HepG2 (cell line): Measurements from ENCODE around the gene STAT4. TPM values are rescaled to one million over a fixed set of nuclear protein-coding genes. Genes with fewer than 3 reads are reported as not detected.

Experiments
- ATAC-seq: fragments of 200-7000 bp; cut with Tn5 transposase; 3 replicates; pipeline ENCODE4 v1.9.1; 2020; ENCODE audit warnings: mild to moderate bottlenecking, moderate library complexity
- BruUV-seq: library from RNA; stranded (reverse); fragments of 400-500 nt; replicated peaks from 2 replicates; lab custom pipeline; 2021; lab: Mats Ljungman, UMichigan
- CTCF ChIA-PET: fragments of 300-600 bp; formaldehyde crosslinking; extraction: SDS; loops from one replicate; lab custom pipeline; 2021; ENCODE audit warnings: low total read pairs, inconsistent platforms, low intra/inter-chr PET ratio; lab: Yijun Ruan, JAX
- POLR2A ChIA-PET: fragments of 350-600 bp; sonication (Branson Sonifier 250); formaldehyde crosslinking; loops from one replicate; lab custom pipeline; 2020; ENCODE audit warnings: antibody characterized with exemption, inconsistent platforms; lab: Yijun Ruan, JAX
- DNase-seq: peaks from one replicate; pipeline ENCODE4 v3.0.0-alpha.2; 2015; ENCODE audit warnings: low spot score
- FAIRE-seq: peaks from 3 replicates; lab custom pipeline; 2011; peaks lifted over from hg19 to GRCh38; lab: Jason Lieb, UNC
- H2AFZ ChIP-seq: one replicate; pipeline ENCODE4 v1.6.1; 2011; ENCODE audit warnings: low read length, inconsistent platforms
- H3K27ac ChIP-seq: fragments of 300-600 bp; 3 replicates; pipeline ENCODE4 v1.8.0; 2011; ENCODE audit warnings: mixed run types, mild to moderate bottlenecking, mixed read lengths, low read length, inconsistent platforms; ENCODE audit not compliant: insufficient read depth; ENCODE audit errors: extremely low read length
- H3K27me3 ChIP-seq, 2 experiments: fragments of 200-600 bp in 1 of 2; 2 replicates in 1 of 2; 3 replicates in 1 of 2; pipeline versions ENCODE4 v1.6.0 to v1.8.0; 2011; ENCODE audit warnings: low read length in 2 of 2, mild to moderate bottlenecking in 2 of 2, moderate library complexity in 2 of 2, inconsistent platforms in 1 of 2; ENCODE audit not compliant: insufficient read depth in 2 of 2, control insufficient read depth in 1 of 2
- H3K36me3 ChIP-seq, 2 experiments: fragments of 200-600 bp in 1 of 2; replicated peaks in 1 of 2; 2 replicates in 1 of 2; 3 replicates in 1 of 2; pipeline versions ENCODE4 v1.5.1 to v1.8.0; 2011; ENCODE audit warnings: low read length in 2 of 2, inconsistent platforms in 1 of 2; ENCODE audit not compliant: insufficient read depth in 2 of 2, control insufficient read depth in 1 of 2
- H3K4me1 ChIP-seq: 2 replicates; pipeline ENCODE4 v1.5.1; 2012; ENCODE audit warnings: low read length, inconsistent platforms; ENCODE audit not compliant: insufficient read depth
- H3K4me2 ChIP-seq: 2 replicates; pipeline ENCODE4 v1.6.0; 2011; ENCODE audit warnings: low read depth, low read length, inconsistent platforms
- H3K4me3 ChIP-seq, 3 experiments: fragments of 200-600 bp in 1 of 3; sonication (generic), shearing (Covaris generic) in 1 of 3; replicated peaks in 1 of 3; 2 replicates each; pipeline ENCODE4 v1.5.1; 2011 to 2016; ENCODE audit warnings: low read length in 3 of 3, inconsistent platforms in 2 of 3, low read depth in 2 of 3, mild to moderate bottlenecking in 2 of 3, control low read depth in 1 of 3, mixed read lengths in 1 of 3; ENCODE audit not compliant: insufficient read depth in 1 of 3
- H3K79me2 ChIP-seq: one replicate; pipeline ENCODE4 v1.6.1; 2011; ENCODE audit warnings: low read length, inconsistent platforms; ENCODE audit not compliant: insufficient read depth
- H3K9ac ChIP-seq: 2 replicates; pipeline ENCODE4 v1.6.0; 2011; ENCODE audit warnings: mild to moderate bottlenecking, low read depth, low read length, inconsistent platforms; ENCODE audit not compliant: insufficient read depth
- H3K9me3 ChIP-seq: 2 replicates; pipeline ENCODE4 v1.5.1; 2012; ENCODE audit warnings: mild to moderate bottlenecking, low read length
- H4K20me1 ChIP-seq: 2 replicates; pipeline ENCODE4 v1.6.0; 2011; ENCODE audit warnings: inconsistent platforms, mild to moderate bottlenecking, low read length, moderate library complexity; ENCODE audit not compliant: insufficient read depth
- ATF7 ChIP-seq, 2 experiments: fragments of 450-650 bp in 1 of 2; sonication (generic) in 1 of 2; formaldehyde crosslinking in 1 of 2; IDR thresholded peaks; 2 replicates each; pipeline versions ENCODE4 v1.4.0 to v1.6.1; 2016 to 2020; ENCODE audit warnings: antibody characterized with exemption in 1 of 2, mild to moderate bottlenecking in 1 of 2, missing genetic modification reagents in 1 of 2
- DPF2 ChIP-seq: sonication (generic); formaldehyde crosslinking; IDR thresholded peaks from 2 replicates; pipeline ENCODE4 v1.4.0; 2020; ENCODE audit warnings: mild to moderate bottlenecking, low read depth, missing genetic modification reagents, borderline replicate concordance
- HIVEP1 ChIP-seq: sonication (generic); formaldehyde crosslinking; IDR thresholded peaks from 2 replicates; pipeline ENCODE4 v1.4.0; 2020; ENCODE audit warnings: mild to moderate bottlenecking, missing genetic modification reagents
- MTA1 ChIP-seq: sonication (generic); formaldehyde crosslinking; IDR thresholded peaks from 2 replicates; pipeline ENCODE4 v1.4.0; 2020; ENCODE audit warnings: missing genetic modification reagents, mild to moderate bottlenecking, borderline replicate concordance
- RBM22 ChIP-seq: fragments of 200-400 bp; formaldehyde crosslinking; optimal IDR thresholded peaks from 2 replicates; pipeline ENCODE3; 2017; ENCODE audit warnings: mild to moderate bottlenecking, low read length, moderate library complexity
- REXO4 ChIP-seq: sonication (generic); formaldehyde crosslinking; IDR thresholded peaks from 2 replicates; pipeline ENCODE4 v1.8.0; 2022; ENCODE audit warnings: missing genetic modification reagents, mild to moderate bottlenecking, borderline replicate concordance
- SRSF4 ChIP-seq: fragments of 200-400 bp; formaldehyde crosslinking; IDR thresholded peaks from one replicate; pipeline ENCODE4 v1.6.1; 2018; ENCODE audit warnings: mild to moderate bottlenecking, low read depth, low read length, moderate library complexity; ENCODE audit not compliant: poor library complexity, severe bottlenecking
- ZKSCAN1 ChIP-seq: fragments of 150-350 bp; IDR thresholded peaks from 2 replicates; pipeline ENCODE4 v1.6.1; 2014; ENCODE audit warnings: low read length
- ZNF615 ChIP-seq: sonication (generic); formaldehyde crosslinking; IDR thresholded peaks from 2 replicates; pipeline ENCODE4 v1.5.0; 2020; ENCODE audit warnings: mild to moderate bottlenecking, missing genetic modification reagents, borderline replicate concordance
- WGBS: methylation state at CpG from one replicate; pipeline ENCODE4 v1.1.6; 2017; ENCODE audit warnings: low lambda C conversion rate; 5-methylcytosine and 5-hydroxymethylcytosine counted together
- in situ Hi-C: cut with HindIII; loops from 2 replicates; pipeline ENCODE4 v1.10.0; 2017; ENCODE audit warnings: low pct_unique_long_range_greater_than_20kb; ENCODE audit not compliant: extremely low pct_ligation_motif_present
- intact Hi-C: fragments of 100-400 bp; cut with micrococcal nuclease; formaldehyde crosslinking; loops from one replicate; pipeline ENCODE4 v1.10.0; 2022; ENCODE audit not compliant: unreplicated experiment
- polyA plus RNA-seq, 8 experiments: library from polyadenylated mRNA; depleted of rRNA in 3 of 8; stranded (reverse) in 7 of 8; unstranded in 1 of 8; fragments of >200 nt; fragmentation: Illumina TruSeq in 4 of 8; extraction: Trizol in 4 of 8; gene quantifications; 2 replicates each; pipeline versions ENCODE4 v1.2.1 to v1.2.3, GENCODE V29; 2011 to 2016; ENCODE audit warnings: low read depth in 4 of 8, missing spikeins in 1 of 8, mixed read lengths in 1 of 8; ENCODE audit not compliant: insufficient read depth in 1 of 8
- total RNA-seq, 5 experiments: library from RNA; depleted of rRNA; stranded (reverse); fragments of >200 nt; fragmentation: Illumina TruSeq; extraction: Trizol; gene quantifications; 2 replicates each; pipeline ENCODE4 v1.2.3, GENCODE V29; 2016; ENCODE audit warnings: low read depth in 1 of 5
- TF ChIP-seq, protein P1 (sequence below): IDR thresholded peaks from 2 replicates; pipeline ENCODE4 v1.6.1; 2016; ENCODE audit warnings: low read depth, control low read depth
- TF ChIP-seq, protein P2 (sequence below): sonication (generic); formaldehyde crosslinking; IDR thresholded peaks from 2 replicates; pipeline ENCODE4 v1.5.0; 2020; ENCODE audit warnings: missing genetic modification reagents
- TF ChIP-seq, protein P3 (sequence below): sonication (generic); formaldehyde crosslinking; IDR thresholded peaks from 2 replicates; pipeline ENCODE4 v1.8.1; 2022; ENCODE audit warnings: mild to moderate bottlenecking, missing genetic modification reagents
- TF ChIP-seq, protein P4 (sequence below): sonication (generic); formaldehyde crosslinking; IDR thresholded peaks from 2 replicates; pipeline ENCODE4 v1.5.0; 2020; ENCODE audit warnings: mild to moderate bottlenecking, missing genetic modification reagents

STAT4 gene
- total and polyA plus RNA-seq, 2 of the 13 experiments (the other 11 are each of a cell fraction or from before 2014, with no cell fraction given) = 0.37 TPM; not detected in 1

DNA sequence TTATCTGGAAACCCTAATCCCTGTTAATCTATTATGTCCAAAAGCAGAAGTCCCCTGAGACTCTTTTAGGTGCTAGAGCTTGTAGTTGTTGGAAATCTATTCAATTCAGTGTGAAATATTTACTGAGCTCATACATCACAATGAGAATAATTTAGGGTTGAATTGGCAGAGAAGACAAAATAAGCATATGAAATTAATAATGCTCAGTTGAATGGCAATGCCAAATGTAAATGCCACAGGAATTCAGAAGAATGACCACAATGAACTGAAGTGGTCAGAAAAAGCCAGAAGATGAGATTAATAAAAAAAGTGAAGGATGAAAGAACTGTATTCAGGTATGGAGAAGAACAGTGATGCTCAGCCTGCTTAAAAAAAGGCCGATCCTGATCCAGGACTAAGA is 8.0 kb upstream of the STAT4 start:
- no TSS peak for BruUV-seq
- H3K9me3 ChIP-seq = no peaks in the 10 kb centered on the region
- no peaks in the 10 kb centered on the region for H4K20me1 ChIP-seq
- POLR2A ChIA-PET = no interaction called here
- TF ChIP-seq DPF2 (CRISPR knock-in tag) (no peak), HIVEP1 (CRISPR knock-in tag) (no peak), ATF7 (IDR thresholded peaks at IDR 0.05) (no peak), ATF7 (CRISPR knock-in tag; IDR thresholded peaks at IDR 0.05) (no peak), SRSF4 (no peak), ZNF615 (CRISPR knock-in tag) (no peak), ZKSCAN1 (no peak), RBM22 (no peak), MTA1 (CRISPR knock-in tag) (no peak), REXO4 (no peak)
- TF ChIP-seq, protein P1, sequence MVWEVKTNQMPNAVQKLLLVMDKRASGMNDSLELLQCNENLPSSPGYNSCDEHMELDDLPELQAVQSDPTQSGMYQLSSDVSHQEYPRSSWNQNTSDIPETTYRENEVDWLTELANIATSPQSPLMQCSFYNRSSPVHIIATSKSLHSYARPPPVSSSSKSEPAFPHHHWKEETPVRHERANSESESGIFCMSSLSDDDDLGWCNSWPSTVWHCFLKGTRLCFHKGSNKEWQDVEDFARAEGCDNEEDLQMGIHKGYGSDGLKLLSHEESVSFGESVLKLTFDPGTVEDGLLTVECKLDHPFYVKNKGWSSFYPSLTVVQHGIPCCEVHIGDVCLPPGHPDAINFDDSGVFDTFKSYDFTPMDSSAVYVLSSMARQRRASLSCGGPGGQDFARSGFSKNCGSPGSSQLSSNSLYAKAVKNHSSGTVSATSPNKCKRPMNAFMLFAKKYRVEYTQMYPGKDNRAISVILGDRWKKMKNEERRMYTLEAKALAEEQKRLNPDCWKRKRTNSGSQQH (CRISPR knock-in tag) = no peak
- TF ChIP-seq, protein P2, sequence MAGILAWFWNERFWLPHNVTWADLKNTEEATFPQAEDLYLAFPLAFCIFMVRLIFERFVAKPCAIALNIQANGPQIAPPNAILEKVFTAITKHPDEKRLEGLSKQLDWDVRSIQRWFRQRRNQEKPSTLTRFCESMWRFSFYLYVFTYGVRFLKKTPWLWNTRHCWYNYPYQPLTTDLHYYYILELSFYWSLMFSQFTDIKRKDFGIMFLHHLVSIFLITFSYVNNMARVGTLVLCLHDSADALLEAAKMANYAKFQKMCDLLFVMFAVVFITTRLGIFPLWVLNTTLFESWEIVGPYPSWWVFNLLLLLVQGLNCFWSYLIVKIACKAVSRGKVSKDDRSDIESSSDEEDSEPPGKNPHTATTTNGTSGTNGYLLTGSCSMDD (CRISPR knock-in tag) = no peak
- TF ChIP-seq, protein P3, sequence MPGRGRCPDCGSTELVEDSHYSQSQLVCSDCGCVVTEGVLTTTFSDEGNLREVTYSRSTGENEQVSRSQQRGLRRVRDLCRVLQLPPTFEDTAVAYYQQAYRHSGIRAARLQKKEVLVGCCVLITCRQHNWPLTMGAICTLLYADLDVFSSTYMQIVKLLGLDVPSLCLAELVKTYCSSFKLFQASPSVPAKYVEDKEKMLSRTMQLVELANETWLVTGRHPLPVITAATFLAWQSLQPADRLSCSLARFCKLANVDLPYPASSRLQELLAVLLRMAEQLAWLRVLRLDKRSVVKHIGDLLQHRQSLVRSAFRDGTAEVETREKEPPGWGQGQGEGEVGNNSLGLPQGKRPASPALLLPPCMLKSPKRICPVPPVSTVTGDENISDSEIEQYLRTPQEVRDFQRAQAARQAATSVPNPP (CRISPR knock-in tag) = no peak
- TF ChIP-seq, protein P4, sequence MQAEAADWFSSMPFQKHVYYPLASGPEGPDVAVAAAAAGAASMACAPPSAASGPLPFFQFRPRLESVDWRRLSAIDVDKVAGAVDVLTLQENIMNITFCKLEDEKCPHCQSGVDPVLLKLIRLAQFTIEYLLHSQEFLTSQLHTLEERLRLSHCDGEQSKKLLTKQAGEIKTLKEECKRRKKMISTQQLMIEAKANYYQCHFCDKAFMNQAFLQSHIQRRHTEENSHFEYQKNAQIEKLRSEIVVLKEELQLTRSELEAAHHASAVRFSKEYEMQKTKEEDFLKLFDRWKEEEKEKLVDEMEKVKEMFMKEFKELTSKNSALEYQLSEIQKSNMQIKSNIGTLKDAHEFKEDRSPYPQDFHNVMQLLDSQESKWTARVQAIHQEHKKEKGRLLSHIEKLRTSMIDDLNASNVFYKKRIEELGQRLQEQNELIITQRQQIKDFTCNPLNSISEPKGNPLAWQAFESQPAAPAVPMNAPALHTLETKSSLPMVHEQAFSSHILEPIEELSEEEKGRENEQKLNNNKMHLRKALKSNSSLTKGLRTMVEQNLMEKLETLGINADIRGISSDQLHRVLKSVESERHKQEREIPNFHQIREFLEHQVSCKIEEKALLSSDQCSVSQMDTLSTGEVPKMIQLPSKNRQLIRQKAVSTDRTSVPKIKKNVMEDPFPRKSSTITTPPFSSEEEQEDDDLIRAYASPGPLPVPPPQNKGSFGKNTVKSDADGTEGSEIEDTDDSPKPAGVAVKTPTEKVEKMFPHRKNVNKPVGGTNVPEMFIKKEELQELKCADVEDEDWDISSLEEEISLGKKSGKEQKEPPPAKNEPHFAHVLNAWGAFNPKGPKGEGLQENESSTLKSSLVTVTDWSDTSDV (CRISPR knock-in tag) = no peak
- DNase-seq = no peak
- no peak overlapping the region for H3K27ac ChIP-seq
- 69% methylated on average over 1 of the region's 1 CpG for WGBS
- H3K4me3 ChIP-seq = no peak overlapping the region
- H3K4me2 ChIP-seq = no peak overlapping the region
- no peaks in the 10 kb centered on the region for H3K4me1 ChIP-seq
- peaks cover 0 to 3% of the 10 kb centered on the region in 2 experiments; a peak in 2 of 5 replicates for H3K27me3 ChIP-seq
- CTCF ChIA-PET = no interaction called here
- no peaks in the 10 kb centered on the region for H3K79me2 ChIP-seq
- FAIRE-seq = no peak
- H3K9ac ChIP-seq = no peak overlapping the region
- in situ Hi-C loops = no loop called here
- no peaks in the 10 kb centered on the region for H3K36me3 ChIP-seq
- no peak for ATAC-seq
- H2AFZ ChIP-seq = no peak overlapping the region
- intact Hi-C loops = no loop called here
